Measurements from ENCODE around the gene CDH10.

The CDH10 gene

DNA sequence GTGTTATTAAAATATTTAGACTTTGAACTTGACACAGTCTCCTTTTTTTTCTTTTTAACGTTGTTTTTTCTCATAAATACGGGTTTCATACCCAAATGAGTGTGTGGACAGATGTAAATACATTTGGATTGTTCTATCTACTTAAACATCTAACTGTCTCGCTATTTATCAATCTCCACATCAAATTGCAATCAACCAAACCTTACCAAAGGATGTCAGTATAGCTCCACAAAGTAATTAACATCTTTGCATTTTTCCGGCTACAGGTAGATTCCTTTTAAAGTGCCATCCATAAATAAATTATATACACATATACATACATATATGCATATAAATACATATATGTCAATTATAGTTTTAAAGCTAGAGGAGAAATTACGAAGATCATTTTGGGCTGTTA lies 705 bp upstream of the CDH10 start:
- peak; percentile 28 for TF ChIP-seq CTCF (conservative IDR thresholded peaks at IDR 0.05)
- H3K27ac ChIP-seq, result no peak overlapping the region

DNA sequence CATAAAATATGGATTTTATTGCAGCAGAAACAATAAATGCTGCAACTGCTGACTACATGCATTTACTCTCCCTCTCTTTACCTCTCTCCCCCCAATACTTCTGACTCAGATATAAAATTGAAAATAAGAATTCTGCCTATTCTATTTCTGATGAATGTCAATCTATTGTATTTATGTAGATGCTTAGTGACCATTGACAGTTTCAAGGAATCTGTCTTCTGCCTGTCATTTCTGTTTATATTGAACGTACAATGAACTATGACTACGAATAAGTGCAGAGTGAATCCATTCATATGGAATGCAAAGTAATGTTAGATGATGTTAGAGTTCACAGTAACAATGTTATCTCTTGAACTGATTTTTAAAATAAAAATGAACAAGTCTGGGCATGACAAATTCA lies 898 bp downstream of the CDH10 start:
- no peak for TF ChIP-seq CTCF (conservative IDR thresholded peaks at IDR 0.05)
- H3K27ac ChIP-seq, result no peak overlapping the region

- H3K27ac ChIP-seq, result no peak overlapping the region
- TF ChIP-seq CTCF (conservative IDR thresholded peaks at IDR 0.05), result no peak
These were observed 1.6 kb downstream of the CDH10 start for GRCh38 chr5:24643156-24643555.

- peak; percentile 81 for TF ChIP-seq CTCF (conservative IDR thresholded peaks at IDR 0.05)
- no peak overlapping the region for H3K27ac ChIP-seq
These were observed 2.8 kb downstream of the CDH10 start for GRCh38 chr5:24642022-24642421.

- TF ChIP-seq CTCF (conservative IDR thresholded peaks at IDR 0.05), result no peak
- no peak overlapping the region for H3K27ac ChIP-seq
These were observed 9.6 kb downstream of the CDH10 start for GRCh38 chr5:24635209-24635608.

DNA sequence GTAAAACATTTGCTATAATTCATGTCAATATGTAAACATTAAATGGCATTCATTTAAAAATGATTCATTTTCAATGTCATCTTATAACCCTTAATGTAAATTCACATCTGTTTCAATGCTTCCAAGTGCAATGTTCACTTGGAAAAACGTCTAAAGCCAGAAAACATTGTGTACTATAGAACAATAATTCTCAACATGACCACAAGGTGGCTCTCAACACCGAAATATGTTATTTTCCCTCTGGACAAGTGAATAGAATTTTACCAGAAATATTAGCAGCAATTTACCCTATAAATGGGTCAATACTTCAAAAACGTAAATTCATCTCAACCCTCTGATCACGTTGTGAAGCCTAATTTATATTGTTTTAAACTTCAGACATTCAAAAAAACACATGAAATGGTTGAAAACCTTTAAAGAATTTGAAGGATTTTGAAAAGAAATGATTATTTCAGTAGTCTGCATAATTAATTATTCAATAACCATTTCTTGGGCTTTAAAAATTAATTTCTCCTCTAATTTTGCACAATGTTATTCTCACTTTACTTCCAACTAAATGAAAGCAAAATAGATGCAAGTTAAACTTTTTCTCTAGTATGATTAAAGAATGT lies 11.0 kb downstream of the CDH10 start:
- no peak overlapping the region for H3K27ac ChIP-seq
- TF ChIP-seq CTCF (conservative IDR thresholded peaks at IDR 0.05), result peak; percentile 72

DNA sequence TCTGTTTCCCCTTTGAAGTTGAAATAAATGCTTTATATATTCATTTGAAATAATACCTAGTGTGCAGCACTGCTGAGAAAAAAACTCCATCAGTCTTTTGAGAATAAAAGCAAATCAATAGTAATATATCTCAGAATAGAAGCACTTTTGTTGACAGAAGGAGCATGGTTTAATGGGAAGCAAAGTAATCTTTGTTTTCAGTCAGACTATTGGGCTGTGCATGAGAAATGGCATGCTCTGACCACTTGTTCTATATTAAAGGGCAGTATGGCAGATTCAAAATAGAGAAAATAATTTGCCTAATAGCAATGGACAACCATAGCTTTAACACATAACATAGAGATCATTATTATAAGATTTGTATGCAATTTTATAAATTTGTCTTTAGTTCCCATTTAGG lies 12.4 kb downstream of the CDH10 start:
- H3K27ac ChIP-seq, result no peak overlapping the region
- no peak for TF ChIP-seq CTCF (conservative IDR thresholded peaks at IDR 0.05)

Data from VCaP (cell line).